ENCODE measurements around the gene GLRX2. TPM values are rescaled to one million over a fixed set of nuclear protein-coding genes. Genes with fewer than 3 reads are reported as not detected.

GLRX2 gene
- total RNA-seq, 1 donor from 2014 or later: 7.2 TPM

DNA sequence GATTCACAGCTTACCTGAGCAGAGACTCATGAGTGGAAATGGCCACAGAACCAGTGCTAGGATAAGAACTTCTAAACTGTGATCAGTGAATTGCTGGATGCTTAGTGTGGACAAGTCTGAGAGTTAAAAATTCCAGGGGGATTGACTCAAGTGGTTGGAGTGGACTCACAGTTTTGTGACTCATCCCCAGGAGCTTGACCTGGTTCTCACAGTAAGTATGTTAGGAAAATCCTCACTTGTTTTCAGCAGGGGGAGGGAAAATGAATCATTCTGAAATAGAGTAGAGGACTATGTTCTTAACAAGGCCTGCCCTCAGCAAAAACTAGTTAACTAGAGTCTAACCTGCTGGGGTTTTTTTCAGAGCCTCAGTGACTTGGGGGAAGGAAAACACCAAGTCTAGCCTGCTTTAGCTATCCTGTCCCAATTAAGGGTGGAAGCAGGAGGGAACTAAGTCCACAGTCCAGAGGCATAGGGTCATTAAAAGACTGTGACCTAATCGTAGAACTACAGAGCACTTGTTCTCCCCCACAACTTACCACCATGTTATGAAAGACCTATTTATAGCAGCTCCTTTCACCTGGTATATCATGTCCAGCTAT lies 10.5 kb upstream of the GLRX2 start:
- DNase-seq: no peak
- H3K4me1 Mint-ChIP-seq (ENCODE audit: low read depth, unreplicated experiment): no peaks in the 10 kb centered on the region
- H3K9me3 Mint-ChIP-seq (ENCODE audit: unreplicated experiment): no peaks in the 10 kb centered on the region
- no peak overlapping the region for H3K27ac Mint-ChIP-seq (ENCODE audit: unreplicated experiment)
- H3K27me3 Mint-ChIP-seq (ENCODE audit: unreplicated experiment): peaks cover 5% of the 10 kb centered on the region
- no peak overlapping the region for H3K4me3 Mint-ChIP-seq (ENCODE audit: unreplicated experiment)
- no peaks in the 10 kb centered on the region for H3K36me3 Mint-ChIP-seq (ENCODE audit: unreplicated experiment)
- TF ChIP-seq, protein P1, sequence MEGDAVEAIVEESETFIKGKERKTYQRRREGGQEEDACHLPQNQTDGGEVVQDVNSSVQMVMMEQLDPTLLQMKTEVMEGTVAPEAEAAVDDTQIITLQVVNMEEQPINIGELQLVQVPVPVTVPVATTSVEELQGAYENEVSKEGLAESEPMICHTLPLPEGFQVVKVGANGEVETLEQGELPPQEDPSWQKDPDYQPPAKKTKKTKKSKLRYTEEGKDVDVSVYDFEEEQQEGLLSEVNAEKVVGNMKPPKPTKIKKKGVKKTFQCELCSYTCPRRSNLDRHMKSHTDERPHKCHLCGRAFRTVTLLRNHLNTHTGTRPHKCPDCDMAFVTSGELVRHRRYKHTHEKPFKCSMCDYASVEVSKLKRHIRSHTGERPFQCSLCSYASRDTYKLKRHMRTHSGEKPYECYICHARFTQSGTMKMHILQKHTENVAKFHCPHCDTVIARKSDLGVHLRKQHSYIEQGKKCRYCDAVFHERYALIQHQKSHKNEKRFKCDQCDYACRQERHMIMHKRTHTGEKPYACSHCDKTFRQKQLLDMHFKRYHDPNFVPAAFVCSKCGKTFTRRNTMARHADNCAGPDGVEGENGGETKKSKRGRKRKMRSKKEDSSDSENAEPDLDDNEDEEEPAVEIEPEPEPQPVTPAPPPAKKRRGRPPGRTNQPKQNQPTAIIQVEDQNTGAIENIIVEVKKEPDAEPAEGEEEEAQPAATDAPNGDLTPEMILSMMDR (IDR thresholded peaks at IDR 0.05; ENCODE audit: partially characterized antibody, unreplicated experiment): no peak

DNA sequence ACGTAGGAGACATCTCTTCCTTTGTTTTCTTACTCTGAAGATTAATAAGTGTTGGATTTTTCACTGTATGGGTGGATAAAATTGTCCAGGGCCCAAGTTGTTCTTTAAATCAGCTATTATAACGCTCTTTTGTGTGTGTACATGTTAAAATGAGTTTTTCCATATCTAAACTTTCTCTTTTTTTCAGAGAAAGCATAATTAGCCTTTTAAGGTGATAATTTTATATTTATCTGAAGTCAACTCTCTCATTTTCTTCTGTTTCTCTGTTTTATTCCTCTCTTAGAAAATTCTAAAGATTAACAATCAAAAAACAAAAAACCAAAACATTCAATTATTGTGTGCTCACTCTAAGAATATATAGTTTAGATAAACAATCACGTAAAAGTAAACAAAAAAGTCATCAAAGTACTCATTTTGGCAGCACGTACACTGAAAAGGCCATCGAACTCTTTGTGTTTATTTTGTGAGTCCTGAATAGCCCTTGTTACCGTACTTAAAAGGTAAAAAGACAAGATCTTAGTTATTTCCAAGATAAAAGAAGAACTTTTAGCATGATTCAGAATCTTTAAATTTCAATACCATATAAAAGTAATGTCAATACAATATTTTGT lies 9.4 kb upstream of the GLRX2 start:
- Mint-ChIP-seq H3K27ac (ENCODE audit: unreplicated experiment) (no peak overlapping the region), H3K9me3 (ENCODE audit: unreplicated experiment) (no peaks in the 10 kb centered on the region), H3K4me1 (ENCODE audit: low read depth, unreplicated experiment) (no peaks in the 10 kb centered on the region), H3K4me3 (ENCODE audit: unreplicated experiment) (no peak overlapping the region), H3K27me3 (ENCODE audit: unreplicated experiment) (peaks cover 5% of the 10 kb centered on the region), H3K36me3 (ENCODE audit: unreplicated experiment) (no peaks in the 10 kb centered on the region)
- no peak for DNase-seq
- TF ChIP-seq, protein P1 (IDR thresholded peaks at IDR 0.05; ENCODE audit: partially characterized antibody, unreplicated experiment): no peak

DNA sequence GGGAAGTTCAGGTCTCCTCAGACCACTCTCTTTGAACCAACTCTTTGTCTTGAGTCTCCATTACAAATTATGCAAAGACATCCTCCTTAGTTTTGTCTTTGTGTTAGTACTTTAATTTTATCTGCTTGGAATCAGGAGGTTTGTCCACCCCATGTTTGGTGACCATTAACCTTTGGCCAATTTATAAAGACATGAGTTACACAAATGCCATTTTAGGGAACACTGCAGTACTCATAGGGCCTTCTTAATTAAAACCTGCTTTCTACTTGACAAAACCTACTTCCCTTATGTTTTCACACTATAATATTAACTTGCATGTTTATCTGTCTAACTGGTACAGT lies 8.7 kb upstream of the GLRX2 start:
- peaks cover 5% of the 10 kb centered on the region for H3K27me3 Mint-ChIP-seq (ENCODE audit: unreplicated experiment)
- no peak overlapping the region for H3K4me3 Mint-ChIP-seq (ENCODE audit: unreplicated experiment)
- H3K27ac Mint-ChIP-seq (ENCODE audit: unreplicated experiment): no peak overlapping the region
- no peaks in the 10 kb centered on the region for H3K9me3 Mint-ChIP-seq (ENCODE audit: unreplicated experiment)
- no peak for DNase-seq
- no peaks in the 10 kb centered on the region for H3K4me1 Mint-ChIP-seq (ENCODE audit: low read depth, unreplicated experiment)
- TF ChIP-seq, protein P1 (IDR thresholded peaks at IDR 0.05; ENCODE audit: partially characterized antibody, unreplicated experiment): no peak
- H3K36me3 Mint-ChIP-seq (ENCODE audit: unreplicated experiment): no peaks in the 10 kb centered on the region

GRCh38 chr1:193113258-193113991 lies 8.2 kb upstream of the GLRX2 start:
- H3K4me1 Mint-ChIP-seq (ENCODE audit: low read depth, unreplicated experiment): no peaks in the 10 kb centered on the region
- H3K27ac Mint-ChIP-seq (ENCODE audit: unreplicated experiment): no peak overlapping the region
- TF ChIP-seq, protein P1 (IDR thresholded peaks at IDR 0.05; ENCODE audit: partially characterized antibody, unreplicated experiment): no peak
- DNase-seq: no peak
- H3K36me3 Mint-ChIP-seq (ENCODE audit: unreplicated experiment): no peaks in the 10 kb centered on the region
- H3K9me3 Mint-ChIP-seq (ENCODE audit: unreplicated experiment): no peaks in the 10 kb centered on the region
- peaks cover 5% of the 10 kb centered on the region for H3K27me3 Mint-ChIP-seq (ENCODE audit: unreplicated experiment)
- no peak overlapping the region for H3K4me3 Mint-ChIP-seq (ENCODE audit: unreplicated experiment)

GRCh38 chr1:193111641-193112090 lies 6.5 kb upstream of the GLRX2 start:
- no peak for DNase-seq
- peaks cover 3% of the 10 kb centered on the region for H3K27me3 Mint-ChIP-seq (ENCODE audit: unreplicated experiment)
- H3K9me3 Mint-ChIP-seq (ENCODE audit: unreplicated experiment): peaks cover 1% of the 10 kb centered on the region
- H3K27ac Mint-ChIP-seq (ENCODE audit: unreplicated experiment): no peak overlapping the region
- H3K4me1 Mint-ChIP-seq (ENCODE audit: low read depth, unreplicated experiment): no peaks in the 10 kb centered on the region
- TF ChIP-seq, protein P1 (IDR thresholded peaks at IDR 0.05; ENCODE audit: partially characterized antibody, unreplicated experiment): no peak
- no peak overlapping the region for H3K4me3 Mint-ChIP-seq (ENCODE audit: unreplicated experiment)
- H3K36me3 Mint-ChIP-seq (ENCODE audit: unreplicated experiment): no peaks in the 10 kb centered on the region

Data from glutamatergic neuron (in vitro differentiated cells).